Measurements from ENCODE around the gene CCDC24. TPM values are rescaled to one million over a fixed set of nuclear protein-coding genes. Genes with fewer than 3 reads are reported as not detected.
A peak's percentile ranks its signal among the peaks of the same experiment; 100 is the strongest.

CCDC24 gene
- total and polyA plus RNA-seq, 2 of the 13 experiments (the other 11 are each of a cell fraction or from before 2014, with no cell fraction given), result 1.4 to 2.9 TPM

DNA sequence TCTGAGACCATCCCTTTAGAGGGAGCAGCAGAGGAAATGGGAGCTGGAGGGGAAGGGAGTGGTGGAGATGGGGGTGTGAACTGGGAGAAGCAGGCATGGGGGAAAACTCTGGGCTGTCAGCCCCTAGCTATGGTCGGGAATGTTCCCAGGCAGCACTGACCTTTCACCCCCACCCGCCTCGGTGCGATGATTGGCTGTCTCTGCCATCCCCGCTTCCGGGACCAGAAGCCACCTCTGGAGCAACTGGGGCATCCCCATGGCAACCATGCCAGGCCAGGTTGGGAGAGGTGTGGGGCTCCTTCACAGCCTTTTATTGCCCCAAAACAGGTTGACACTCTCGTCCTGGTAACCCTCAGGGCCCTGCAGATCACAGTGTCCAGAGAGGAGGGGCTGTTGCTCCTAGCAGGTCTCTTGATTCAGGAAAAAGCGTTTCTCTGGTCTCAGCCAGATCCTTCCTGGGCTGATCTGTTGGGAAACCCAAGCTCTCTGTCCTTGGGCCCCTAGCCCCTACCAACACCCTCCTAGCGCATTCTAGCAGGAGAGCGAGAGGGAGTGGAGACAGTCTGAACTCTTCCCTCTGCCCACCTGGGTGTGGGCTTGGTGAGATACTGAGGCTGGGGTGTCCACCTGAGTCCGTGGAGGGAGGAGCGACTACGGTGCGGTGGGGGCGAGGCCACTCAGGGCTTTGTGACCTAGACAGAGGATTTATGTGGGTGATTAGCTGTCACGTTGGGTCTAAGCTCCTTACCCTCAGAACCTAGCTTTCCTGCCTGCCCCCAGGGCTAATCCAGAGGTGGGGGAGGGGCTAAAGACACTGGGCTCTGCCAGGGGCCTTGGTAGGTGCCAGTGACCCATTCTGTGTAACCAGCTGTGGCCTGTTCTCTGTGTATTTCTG lies 52.0 kb downstream of the CCDC24 start (continued):
- no peak for TF ChIP-seq ZHX1 (CRISPR knock-in tag; IDR thresholded peaks at IDR 0.05; ENCODE audit: low read depth)
- peak; percentile 69 for TF ChIP-seq RFX3 (CRISPR knock-in tag; IDR thresholded peaks at IDR 0.05)
- no peak for TF ChIP-seq ZNF180 (CRISPR knock-in tag; IDR thresholded peaks at IDR 0.05; ENCODE audit: borderline replicate concordance, low read depth)
- TF ChIP-seq HES4 (CRISPR knock-in tag; IDR thresholded peaks at IDR 0.05; ENCODE audit: borderline replicate concordance), result no peak
- TF ChIP-seq ZNF850 (CRISPR knock-in tag; conservative IDR thresholded peaks at IDR 0.05), result no peak
- TF ChIP-seq MAF1 (CRISPR knock-in tag; IDR thresholded peaks at IDR 0.05; ENCODE audit: borderline replicate concordance), result no peak
- peak; percentile 71 for TF ChIP-seq NFYB (CRISPR knock-in tag; IDR thresholded peaks at IDR 0.05)
- TF ChIP-seq DPF2 (CRISPR knock-in tag; IDR thresholded peaks at IDR 0.05; ENCODE audit: borderline replicate concordance, low read depth), result no peak
- TF ChIP-seq PRPF4 (IDR thresholded peaks at IDR 0.05; ENCODE audit: low read depth, low read length, poor library complexity, severe bottlenecking), result no peak
- no peak for TF ChIP-seq ZBTB44 (CRISPR knock-in tag; IDR thresholded peaks at IDR 0.05)
- TF ChIP-seq, protein P1, sequence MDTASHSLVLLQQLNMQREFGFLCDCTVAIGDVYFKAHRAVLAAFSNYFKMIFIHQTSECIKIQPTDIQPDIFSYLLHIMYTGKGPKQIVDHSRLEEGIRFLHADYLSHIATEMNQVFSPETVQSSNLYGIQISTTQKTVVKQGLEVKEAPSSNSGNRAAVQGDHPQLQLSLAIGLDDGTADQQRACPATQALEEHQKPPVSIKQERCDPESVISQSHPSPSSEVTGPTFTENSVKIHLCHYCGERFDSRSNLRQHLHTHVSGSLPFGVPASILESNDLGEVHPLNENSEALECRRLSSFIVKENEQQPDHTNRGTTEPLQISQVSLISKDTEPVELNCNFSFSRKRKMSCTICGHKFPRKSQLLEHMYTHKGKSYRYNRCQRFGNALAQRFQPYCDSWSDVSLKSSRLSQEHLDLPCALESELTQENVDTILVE (CRISPR knock-in tag; IDR thresholded peaks at IDR 0.05), result no peak
- TF ChIP-seq SCMH1 (CRISPR knock-in tag; IDR thresholded peaks at IDR 0.05; ENCODE audit: borderline replicate concordance), result no peak
- no peak for TF ChIP-seq ZMYM2 (CRISPR knock-in tag; IDR thresholded peaks at IDR 0.05)
- TF ChIP-seq HDAC1 (CRISPR knock-in tag; IDR thresholded peaks at IDR 0.05), result no peak
- TF ChIP-seq MAFG (CRISPR knock-in tag; IDR thresholded peaks at IDR 0.05), result no peak
- TF ChIP-seq ZNF670 (CRISPR knock-in tag; IDR thresholded peaks at IDR 0.05; ENCODE audit: borderline replicate concordance), result no peak
- no peak for TF ChIP-seq HOXA3 (CRISPR knock-in tag; IDR thresholded peaks at IDR 0.05)
- TF ChIP-seq, protein P2, sequence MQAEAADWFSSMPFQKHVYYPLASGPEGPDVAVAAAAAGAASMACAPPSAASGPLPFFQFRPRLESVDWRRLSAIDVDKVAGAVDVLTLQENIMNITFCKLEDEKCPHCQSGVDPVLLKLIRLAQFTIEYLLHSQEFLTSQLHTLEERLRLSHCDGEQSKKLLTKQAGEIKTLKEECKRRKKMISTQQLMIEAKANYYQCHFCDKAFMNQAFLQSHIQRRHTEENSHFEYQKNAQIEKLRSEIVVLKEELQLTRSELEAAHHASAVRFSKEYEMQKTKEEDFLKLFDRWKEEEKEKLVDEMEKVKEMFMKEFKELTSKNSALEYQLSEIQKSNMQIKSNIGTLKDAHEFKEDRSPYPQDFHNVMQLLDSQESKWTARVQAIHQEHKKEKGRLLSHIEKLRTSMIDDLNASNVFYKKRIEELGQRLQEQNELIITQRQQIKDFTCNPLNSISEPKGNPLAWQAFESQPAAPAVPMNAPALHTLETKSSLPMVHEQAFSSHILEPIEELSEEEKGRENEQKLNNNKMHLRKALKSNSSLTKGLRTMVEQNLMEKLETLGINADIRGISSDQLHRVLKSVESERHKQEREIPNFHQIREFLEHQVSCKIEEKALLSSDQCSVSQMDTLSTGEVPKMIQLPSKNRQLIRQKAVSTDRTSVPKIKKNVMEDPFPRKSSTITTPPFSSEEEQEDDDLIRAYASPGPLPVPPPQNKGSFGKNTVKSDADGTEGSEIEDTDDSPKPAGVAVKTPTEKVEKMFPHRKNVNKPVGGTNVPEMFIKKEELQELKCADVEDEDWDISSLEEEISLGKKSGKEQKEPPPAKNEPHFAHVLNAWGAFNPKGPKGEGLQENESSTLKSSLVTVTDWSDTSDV (CRISPR knock-in tag; IDR thresholded peaks at IDR 0.05), result no peak
- TF ChIP-seq HIC2 (CRISPR knock-in tag; IDR thresholded peaks at IDR 0.05; ENCODE audit: low read depth), result peak; percentile 47; the same call in 1 of the 2 replicates

Data from HepG2 (cell line).